ENCODE measurements around the gene ZFAND6.
A peak's percentile ranks its signal among the peaks of the same experiment; 100 is the strongest.
"Not testable (repeated sequence)": the region's sequence is repeated elsewhere in the genome, so short reads cannot be mapped to it uniquely, and the experiment has no call there.

ZFAND6 gene

DNA sequence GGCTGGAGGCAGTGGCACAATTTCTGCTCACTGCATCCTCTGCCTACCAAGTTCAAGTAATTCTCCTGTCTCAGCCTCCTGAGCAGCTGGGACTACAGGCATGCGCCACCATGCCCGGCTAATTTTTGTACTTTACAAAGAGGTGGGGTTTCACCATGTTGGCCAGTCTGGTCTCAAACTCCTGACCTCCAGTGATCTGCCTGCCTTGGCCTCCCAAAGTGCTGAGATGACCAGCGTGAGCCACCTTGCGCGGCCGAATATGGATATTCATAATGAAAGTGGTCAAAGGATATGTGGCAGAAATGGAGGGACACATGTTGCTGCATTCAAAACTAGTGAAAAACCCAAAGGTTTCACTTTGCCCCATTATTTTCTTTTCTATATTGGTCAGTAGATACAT, 40.2 kb downstream of the ZFAND6 start:
- DNase-seq = not testable (repeated sequence)

DNA sequence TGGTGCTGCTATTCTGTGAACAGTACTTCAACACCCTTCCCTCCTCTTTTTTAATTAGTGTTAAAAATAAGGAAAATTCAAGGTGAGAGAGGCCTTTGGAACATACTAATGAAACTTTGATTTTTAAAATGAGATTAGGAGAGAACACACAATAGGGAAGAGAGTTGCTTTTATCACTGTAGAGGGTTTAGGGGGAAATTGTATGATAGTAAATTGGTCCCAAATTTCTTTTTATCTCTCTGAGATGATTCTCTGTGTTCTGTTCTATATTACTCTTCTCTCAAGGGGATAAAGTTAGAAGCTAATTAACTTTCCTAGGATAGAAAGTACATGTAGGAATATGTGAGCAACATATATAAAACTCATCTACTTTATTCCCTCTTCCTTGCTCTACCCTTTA, 40.8 kb downstream of the ZFAND6 start:
- DNase-seq = no peak

DNA sequence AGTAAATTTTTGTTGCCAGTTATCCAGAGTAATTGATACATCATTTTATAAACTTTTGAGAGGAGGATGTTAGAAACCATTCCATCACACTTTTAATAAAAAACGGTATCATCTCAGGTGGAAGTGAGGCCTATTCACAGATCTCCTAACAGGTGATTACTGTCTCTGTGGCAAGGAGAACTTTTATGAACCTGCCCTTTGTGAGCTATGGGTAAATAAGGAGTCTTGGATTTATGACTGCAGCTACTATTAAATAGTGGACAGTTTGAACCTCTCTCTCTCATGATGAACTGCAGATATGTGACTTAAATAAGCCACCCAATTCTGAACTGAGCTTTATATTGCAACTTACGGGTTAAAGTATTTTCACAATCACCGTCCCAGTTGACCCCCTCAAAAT, 45.7 kb downstream of the ZFAND6 start:
- no peak for DNase-seq

DNA sequence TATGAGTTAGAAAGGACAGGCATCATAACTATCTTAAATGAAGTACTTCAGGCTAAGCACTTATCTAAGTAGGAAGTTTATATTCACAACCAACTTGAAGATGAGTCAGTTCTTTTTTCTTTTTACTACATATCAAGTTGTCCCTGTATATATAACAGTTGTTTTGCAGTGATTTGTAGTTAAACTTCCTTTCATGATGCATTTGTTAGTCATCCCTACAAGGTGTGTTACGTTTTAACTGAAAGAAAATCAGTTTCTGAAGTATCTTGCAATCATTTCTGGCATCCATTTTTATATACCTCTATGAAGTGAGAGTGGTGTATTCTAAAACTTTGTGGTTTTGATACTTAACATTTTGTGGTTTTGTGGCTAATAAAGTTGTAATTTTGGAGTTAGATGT, 46.1 kb downstream of the ZFAND6 start:
- DNase-seq = no peak

DNA sequence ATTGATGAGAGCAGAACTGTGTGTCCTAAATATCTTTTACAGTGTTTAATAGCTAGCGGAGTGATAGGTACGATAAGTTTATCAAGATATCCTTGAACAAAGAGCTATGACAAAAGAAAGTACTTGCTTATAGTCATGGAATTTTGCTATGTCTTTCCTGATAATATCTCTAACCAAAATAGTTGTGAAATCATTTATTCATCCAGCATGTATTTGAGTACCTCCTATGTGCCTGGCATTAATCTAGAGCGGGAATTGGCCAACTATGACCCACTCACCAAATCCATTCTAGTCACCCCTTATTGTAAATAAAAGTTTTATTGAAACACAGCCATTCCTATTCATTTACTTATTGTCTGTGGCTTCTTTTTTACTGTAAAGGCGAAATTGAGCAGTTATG, 46.6 kb downstream of the ZFAND6 start:
- no peak for DNase-seq

DNA sequence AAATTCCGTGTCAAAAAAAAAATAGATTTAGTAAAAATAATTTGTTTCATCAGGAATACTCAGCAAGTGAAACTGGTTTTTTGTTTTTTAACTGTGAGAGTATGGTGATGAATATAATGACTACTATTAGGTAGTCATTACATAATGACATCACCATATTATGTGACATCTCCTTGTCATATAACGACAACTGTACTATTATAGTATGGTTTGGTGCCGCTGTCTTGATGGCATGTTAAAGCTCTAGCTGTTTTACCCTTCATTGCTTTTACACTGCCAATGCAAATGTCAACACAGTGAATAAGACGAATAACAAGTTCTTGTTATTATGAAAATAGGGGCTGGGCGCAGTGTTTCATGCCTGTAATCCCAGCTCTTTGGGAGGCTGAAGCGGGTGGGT, 47.7 kb downstream of the ZFAND6 start:
- no peak for DNase-seq

DNA sequence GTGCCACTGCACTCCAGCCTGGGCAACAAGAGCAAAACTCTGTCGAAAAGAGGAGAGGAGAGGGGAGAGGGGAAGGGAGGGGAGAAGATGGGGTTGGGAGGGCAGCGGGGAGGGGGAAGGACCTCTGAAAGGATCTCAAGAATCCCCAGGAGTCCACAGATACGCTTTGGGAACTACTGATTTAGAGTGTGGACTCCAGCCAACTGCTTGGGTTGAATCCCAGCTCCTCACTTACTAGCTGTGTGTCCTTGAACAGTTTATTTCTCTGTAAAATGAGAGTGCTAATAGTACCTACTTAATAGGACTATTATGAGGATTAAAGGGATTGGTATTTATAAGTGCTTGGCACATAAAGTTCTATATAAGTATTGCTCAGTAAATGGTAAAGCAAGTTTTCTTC, 48.3 kb downstream of the ZFAND6 start:
- DNase-seq = no peak

DNA sequence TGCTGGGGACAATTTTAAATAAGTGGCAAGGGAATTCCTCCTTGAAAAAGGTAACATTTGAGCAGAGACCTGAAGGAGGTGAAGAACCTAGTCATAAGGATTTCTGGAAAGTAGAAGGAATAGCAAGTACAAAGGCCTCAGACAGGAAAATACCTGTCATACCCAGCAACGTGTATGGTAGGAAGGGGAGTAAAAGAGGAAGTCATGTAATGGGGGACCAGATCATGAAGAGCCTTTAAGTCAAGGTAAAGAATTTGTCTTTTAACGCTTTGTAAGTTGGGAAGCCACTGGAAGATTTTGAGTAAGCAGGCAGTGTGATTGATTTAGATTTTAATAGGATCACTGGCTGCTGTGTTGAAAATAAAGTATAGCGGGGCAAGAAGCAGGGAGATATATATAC, 49.9 kb downstream of the ZFAND6 start:
- no peak for DNase-seq

DNA sequence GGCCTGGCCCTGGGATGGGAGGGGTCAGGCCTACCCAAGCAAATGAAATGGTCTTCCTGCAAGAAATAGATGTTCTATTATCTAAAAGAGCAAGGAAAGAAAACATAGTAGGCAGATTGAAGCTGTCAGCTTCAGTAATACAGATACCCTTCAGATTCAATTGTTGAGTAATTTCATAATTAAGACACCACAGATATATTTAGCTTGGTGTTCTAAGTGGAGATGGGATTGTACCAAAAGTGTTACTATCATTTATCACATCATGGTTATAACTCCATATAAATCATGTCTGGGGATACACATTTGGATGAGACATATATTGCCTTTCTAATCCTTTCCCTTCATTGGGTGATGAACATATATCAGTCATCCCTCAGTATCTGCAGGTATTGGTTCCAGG, 51.4 kb downstream of the ZFAND6 start:
- no peak for DNase-seq

DNA sequence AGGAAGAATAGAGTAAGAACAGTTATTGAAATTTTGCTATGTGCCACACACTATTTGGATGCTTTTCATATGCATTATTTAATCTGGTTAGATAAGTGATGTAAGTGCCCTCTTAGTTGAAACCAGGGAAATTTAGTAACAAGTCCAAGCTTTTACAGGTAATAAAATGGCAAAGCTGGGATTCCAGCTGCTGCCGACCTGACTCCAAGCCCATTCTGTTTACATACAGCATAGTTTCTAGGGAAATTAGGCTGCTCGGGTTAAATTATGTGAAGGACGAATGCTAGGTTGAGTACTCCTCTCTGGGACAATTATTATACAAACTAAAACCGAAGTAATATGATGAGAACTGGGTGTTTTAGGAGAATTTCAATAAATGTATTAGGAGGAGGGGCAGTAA, 54.6 kb downstream of the ZFAND6 start:
- DNase-seq = no peak

DNA sequence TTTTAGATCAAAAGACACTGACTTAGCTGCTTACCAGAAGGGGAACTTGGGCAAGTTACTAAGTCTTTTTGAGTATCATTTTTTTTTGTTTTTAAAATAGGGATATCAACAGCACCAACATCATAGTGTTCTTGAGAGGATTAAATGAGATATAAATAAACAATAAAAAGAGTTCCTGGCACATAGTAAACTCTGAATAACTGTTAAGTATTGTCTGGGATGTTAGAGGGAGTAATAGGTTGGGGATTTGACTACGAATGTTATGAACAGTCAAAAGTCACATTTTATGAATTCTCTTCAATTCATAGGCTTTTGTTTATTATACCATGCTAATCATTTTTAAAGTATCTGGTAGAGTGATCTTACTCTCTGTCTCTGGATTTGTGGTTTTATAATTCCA, 55.5 kb downstream of the ZFAND6 start:
- no peak for DNase-seq

DNA sequence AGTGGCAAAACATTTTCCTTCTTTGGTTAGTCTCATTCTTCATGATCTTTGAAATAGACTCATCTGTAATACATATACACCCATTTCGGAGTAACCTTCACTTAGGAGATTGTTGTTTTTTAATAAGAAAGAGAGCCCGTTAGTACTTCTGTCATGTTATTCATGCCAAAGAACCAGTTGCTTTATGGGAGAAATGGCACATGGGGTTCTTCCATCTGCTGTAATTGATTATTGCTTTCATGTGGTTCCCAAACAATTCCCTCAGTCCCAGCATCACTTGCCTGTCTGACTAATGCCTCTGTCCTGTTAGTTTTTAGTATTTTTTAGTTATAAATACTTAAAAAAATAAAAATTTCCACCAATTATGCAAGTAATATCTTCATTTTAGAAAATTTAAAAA, 59.5 kb downstream of the ZFAND6 start:
- no peak for DNase-seq

DNA sequence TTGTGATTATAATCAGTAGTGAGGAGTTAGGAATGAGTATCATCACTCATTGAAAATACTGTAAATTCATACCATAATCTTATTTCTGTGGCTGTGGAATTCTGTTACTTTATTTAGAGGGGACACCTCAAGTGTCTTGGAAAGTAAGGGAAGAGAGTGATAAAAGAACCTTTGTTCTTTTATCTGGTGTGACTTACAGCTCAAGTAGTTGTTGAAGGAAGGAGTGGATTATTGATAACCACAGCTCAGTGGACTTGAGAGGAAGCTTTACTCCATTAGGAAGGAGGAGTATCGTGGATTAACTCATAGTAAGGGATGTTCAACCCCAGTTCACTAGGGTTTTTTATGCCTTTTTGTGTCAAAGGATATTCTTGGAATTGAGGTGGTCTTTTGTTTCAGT, 61.2 kb downstream of the ZFAND6 start:
- no peak for DNase-seq

DNA sequence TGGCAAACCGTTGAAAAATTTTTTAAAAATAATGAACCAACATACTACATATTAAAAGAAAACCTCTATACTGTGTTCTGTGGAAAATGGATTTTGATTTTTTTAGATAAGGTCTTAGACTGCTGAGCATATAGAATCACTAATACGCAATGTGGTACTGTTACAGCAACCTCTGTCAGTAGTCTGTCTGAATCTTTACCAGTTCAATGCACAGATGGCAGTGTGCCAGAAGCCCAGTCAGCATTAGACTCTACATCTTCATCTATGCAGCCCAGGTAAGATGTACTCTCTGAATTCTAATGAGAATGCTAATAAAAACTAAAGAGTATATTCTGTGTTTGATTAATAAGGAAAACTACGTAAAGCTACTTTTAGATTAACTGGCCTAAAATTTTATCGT, 62.1 kb downstream of the ZFAND6 start:
- DNase-seq = peak; percentile 2

DNA sequence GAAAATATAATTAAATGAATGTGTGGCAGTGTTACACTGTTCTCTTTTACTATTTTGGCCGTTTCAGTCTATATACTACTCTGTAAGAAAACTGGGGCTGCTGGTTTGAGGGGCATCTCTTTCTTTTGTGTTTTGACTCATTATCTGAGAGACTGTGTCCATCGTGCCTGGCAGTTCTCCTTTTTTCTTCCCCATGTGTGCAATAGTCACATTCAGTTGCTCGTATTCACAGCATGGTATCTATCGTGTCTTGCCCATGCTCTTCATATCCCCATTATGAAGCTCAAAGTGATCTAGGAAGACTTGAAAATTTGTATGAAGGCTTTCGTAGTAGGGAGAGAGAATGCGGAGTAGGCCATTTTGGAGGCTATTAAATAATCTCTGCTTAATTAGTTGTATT, 63.6 kb downstream of the ZFAND6 start:
- DNase-seq = no peak

DNA sequence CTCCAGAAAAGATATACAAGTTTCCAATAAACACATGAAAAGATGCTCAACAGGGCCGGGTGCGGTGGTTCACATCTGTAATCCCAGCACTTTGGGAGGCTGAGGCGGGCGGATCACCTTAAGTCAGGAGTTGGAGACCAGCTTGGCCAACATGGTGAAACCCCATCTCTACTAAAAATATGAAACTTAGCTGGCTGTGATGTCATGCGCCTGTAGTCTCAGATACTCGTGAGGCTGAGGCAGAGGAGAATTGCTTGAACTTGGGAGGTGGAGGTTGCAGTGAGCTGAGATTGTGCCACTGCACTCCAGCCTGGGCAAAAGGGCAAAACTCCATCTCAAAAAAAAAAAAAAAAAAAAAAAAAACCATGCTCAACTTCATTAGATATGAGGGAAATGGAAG, 67.8 kb downstream of the ZFAND6 start:
- not testable (repeated sequence) for DNase-seq

DNA sequence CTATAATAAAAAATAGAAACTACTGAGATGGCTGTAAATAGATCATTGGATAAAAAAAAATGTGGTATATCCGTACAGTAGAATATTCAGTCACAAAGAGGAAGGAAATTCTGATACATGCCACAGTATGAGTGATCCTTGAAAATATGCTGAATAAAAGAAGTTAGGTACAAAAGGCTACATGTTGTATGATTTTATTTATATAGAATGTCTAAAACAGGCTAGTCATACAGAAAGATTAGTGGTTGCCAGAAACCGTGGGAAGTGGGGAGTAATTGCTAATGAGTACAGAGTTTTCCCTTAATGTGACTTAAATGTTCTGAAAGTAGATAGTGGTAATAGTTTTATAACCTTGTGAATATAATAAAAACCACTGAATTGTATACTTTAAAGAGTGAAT, 68.4 kb downstream of the ZFAND6 start:
- DNase-seq = no peak

DNA sequence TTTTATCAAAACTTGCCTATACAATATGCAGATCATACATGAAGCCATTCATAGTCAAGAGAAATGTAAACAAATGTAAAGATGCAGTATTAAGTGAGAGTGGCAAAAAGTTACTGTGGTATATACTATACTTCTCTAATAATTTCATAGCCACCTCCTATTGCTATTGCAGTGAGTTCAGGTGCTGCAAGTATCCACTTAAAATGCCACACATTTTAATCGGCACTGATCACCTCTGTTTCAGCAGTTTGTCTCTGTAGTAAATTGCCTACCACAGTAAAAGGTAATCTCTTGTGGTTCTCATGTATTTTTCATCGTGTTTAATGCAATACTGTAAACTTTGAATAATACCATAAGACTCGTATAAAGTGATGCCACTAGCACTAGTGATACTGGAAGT, 72.9 kb downstream of the ZFAND6 start:
- no peak for DNase-seq

DNA sequence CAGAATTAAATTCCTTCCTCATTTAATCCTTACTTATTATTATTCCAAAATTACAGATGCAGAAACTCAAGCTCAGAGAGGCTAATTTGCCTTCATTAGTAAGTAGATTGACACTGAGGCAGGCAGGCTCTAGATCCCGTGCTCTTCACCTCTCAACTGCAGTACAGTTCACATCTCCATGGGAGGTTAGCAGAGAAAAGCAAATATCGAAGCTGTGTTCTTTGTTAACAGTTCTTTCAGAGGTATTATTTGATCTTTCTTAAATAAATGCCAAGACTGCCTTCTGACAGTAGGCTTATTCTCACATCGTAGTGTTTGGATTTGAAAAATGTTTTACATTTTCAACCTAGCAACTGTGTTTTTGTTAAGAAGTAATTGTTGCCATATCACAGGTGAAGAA, 77.4 kb downstream of the ZFAND6 start:
- no peak for DNase-seq

DNA sequence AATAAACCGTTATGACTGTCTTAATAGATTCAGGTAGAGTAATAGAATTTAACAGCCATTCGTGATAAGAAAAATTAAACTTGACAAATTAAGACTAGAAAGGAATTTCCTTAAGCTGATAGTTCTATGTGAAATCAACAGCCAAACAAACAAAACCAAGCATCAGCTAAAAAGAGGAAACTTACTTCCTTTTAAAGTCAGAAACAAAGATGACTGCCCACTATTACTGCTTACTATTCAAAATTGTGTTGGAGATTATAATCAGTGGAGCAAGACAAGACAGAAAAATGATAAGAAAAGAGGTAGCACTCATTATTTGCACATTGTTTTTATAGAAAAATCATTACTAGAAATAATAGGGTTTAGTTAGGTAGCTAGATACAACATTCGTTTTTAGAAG, 79.5 kb downstream of the ZFAND6 start:
- DNase-seq = no peak

DNA sequence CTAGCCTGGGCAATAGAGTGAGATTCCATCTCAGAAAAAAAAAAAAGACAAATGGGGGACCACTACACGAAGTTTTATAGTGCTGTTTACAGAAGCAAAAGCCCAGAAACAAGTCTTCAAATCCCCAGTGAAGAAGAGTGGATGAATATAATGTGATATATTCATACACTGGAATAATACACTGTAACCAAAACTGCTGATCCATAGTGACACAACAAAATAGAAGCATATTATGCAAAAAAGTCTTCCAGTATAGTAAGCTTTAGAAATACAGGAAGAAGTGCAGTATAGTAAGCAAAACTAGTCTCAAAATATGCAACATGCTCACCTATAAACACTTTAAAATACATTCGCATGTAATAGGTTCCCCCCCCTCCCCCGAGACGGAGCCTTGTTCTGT, 81.4 kb downstream of the ZFAND6 start:
- DNase-seq = no peak

DNA sequence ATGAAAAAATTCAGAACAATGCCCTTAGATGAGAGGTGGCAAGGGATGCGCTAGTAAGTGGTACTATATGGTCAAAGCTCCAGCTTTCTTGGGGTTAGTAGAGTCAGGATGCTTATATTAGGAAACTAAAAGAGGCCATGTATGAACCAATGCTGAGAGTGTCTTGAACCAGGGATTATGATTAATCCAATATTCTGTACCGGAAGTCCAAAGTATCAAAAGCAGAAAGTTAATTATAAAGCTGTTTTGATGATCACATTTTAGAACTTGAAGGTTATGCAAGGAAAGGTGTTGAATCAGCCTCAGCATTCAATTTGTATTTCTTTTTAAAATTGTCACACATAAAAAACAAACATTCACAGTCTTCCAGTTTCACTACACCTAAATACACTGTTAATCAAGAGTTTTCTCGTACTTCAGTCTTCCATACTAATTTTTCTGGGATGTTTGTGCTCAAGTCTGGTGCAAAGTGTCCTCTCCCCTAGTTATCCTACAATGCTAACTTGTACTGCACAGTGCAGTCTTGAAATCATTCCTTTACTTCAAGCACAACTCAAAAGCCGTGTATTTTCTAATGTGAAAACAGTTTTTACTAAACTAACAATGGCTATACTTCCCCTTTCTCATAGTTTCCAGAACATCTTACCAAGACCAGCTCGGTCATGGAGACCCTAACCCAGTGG, 82.6 kb downstream of the ZFAND6 start:
- DNase-seq = no peak

DNA sequence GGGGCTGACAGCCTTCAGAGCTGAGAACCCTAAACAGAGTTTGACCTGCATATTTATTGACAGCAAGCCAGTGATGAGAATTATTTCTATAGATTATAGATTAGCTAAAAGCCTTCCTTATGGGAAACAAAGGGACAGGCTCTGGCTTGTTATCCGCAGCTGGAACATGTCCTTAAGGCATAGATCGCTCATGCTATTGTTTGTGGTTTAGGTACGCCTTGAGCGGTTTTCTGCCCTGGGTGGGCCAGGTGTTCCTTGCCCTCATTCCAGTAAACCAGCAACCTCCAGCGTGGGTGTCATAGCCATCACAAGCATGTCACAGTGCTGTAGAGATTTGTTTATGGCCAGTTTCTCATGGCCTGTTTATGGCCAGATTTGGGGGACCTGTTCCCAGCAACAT, 83.2 kb downstream of the ZFAND6 start:
- DNase-seq = no peak

DNA sequence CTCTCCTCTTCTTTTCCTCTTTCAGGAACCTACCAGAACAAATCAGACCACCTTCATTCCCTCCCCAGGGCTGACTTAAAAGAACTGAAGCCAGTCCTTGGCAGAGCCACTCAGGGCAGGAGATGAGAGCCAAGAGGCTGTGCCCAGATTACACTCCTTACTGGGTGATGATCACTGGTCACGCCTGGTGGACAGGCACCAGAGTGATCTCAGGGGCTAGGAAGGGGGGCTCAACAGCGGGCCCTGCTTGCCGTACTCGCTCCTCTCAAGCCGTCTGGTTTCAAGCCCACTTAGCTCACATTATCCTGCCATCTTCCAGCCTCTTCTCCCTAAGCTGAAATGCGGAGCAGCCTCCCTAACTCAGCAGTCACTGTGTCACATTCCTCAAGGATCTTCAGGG, 91.7 kb downstream of the ZFAND6 start:
- no peak for DNase-seq

DNA sequence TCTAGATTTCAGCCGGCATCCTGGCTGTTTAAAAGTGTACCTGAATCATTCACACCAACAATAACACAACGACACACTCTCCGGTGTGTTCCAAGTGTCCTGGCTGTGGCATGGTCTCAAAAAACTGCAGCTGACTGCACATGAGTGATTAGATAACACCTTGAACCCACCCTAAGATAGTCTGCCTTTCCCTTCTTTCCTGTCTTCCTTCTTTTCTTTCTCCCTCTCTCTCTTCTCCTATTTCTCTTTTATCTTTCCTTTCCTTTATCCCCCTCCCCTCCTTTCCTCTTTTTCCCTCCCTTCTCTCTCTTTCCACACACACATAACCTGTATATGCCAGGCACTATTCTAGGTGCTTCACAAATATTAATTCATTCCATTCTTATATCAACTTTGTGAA, 92.1 kb downstream of the ZFAND6 start:
- DNase-seq = no peak

Data from NCI-H345 (cell line).